Measurements from ENCODE around the gene AQP7.
"Not testable (repeated sequence)": the region's sequence is repeated elsewhere in the genome, so short reads cannot be mapped to it uniquely, and the experiment has no call there.

The AQP7 gene

GRCh38 chr9:33393581-33393980 lies 8.8 kb downstream of the AQP7 start:
- no peak for DNase-seq

GRCh38 chr9:33392591-33393021 lies 9.8 kb downstream of the AQP7 start:
- not testable (repeated sequence) for DNase-seq

DNA sequence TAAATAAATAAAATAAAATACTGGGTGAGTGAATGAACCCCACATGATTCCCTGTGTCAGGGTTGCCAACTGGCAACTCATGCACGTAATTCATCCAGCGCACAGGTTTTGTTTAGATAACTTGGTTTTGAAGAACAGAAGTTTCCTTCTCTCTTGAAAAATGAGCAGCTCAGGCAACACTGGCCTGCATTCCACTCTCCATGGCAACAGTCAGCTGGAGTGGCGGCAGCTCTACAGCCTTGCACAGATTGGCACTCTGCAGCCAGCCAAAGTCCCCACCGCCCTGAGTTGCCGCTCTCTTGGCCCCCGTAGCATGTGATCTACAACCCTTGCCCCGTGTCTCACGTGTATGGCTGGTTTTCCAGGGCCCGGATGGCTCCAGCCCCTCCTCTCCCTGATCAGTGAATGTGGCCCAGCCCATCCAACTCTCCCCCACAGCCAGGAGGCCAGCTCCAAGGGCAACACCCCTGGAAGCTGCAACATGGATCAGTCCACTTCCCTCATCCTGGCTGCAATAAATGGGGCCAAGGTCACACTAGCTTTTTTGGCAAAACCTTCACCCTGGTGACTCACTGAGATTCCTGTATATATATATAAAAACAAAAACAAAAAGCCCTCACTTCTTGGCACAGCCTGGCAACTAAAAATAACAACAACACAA lies 11.1 kb downstream of the AQP7 start:
- not testable (repeated sequence) for DNase-seq

- no peak for DNase-seq
Observed at GRCh38 chr9:33388110-33388994, 14.0 kb downstream of the AQP7 start.

DNA sequence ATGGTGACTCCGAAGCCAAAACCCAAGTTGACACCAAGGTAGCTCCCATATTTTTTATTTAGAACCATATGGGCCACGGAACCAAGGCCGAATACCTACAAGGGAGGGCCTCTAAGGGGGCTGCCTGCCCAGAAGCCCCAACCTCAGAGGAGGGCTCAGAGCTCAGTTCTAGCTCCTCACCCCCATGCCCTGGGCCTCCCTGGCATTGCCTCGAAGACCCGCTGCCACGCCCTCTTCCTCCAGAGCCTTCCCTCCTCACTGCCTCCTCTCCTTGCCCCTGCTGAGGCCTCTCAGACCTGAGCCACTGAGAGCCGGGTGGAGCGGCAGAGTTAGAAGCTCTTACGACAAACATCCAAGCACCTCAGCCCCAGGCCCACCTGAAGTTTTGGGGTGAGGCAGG lies 15.4 kb downstream of the AQP7 start:
- not testable (repeated sequence) for DNase-seq

GRCh38 chr9:33386641-33386996 lies 15.7 kb downstream of the AQP7 start:
- not testable (repeated sequence) for DNase-seq

DNA sequence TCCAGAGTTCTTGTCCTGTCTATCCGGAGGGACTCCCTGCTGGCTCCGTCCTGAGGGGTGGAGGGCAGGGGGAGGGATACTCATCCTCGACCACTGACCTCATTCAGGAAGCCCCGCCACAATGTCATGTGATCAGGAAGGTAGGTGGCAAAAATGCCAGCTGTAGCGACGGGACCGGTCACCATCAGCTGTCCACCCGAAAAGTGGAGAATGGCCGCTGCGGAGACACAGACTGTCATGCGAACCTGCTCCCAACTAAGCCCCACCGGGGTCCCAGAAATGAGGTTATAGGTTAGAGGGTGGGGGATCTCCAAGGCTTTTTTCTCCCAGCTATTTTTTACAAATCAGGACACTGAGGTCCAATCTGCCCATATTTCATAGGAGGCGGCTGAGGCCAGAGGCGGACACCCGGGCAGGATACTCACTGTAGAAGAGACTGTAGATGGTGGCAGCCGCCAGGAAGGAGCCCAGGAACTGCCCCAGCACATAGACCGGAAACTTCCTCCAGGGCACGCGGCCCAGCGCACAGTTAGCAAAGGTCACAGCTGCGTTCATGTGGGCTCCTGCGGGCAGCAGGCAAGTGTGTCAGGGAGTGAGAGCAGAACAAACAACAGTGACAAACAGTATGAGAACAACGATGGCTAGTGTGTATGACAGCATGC lies 16.3 kb downstream of the AQP7 start:
- DNase-seq: not testable (repeated sequence)

DNA sequence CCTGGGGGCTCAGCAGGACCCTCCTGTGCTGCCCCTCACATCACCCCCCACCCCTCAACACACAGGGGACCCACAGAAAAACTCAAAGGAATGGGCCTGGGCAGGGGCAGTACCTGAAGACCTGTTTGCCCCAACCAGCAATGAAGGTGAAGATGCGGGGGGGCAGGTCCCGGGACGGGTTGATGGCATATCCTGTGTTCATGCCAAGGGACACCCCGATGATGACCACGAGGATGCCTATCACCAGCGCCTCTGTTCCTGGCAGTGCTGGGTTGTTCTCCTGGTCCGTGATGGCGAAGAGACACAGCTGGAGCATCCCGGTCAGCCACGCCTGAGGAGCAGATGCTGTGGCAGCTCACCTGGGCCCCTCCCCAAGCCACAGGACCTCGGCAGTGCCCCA lies 16.8 kb downstream of the AQP7 start:
- not testable (repeated sequence) for DNase-seq

GRCh38 chr9:33383396-33383795 lies 19.0 kb downstream of the AQP7 start:
- not testable (repeated sequence) for DNase-seq

DNA sequence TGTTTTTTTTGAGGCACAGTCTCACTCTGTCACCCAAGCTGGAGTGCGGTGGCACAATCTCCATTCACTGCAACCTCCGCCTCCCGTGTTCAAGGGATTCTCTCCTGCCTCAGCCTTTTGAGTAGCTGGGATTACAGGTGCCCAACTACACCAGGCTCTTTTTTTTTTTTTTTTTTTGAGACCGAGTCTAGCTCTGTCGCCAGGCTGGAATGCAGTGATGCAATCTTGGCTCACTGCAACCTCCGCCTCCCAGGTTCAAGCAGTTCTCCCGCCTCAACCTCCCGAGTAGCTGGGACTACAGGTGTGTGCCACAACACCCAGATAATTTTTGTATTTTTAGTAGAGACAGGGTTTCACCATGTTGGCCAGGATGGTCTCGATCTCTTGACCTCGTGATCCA lies 20.0 kb downstream of the AQP7 start:
- DNase-seq: not testable (repeated sequence)

- no peak for DNase-seq
Observed at GRCh38 chr9:33381231-33381791, 21.1 kb downstream of the AQP7 start.

- no peak for DNase-seq
Observed at GRCh38 chr9:33380390-33381094, 21.8 kb downstream of the AQP7 start.

GRCh38 chr9:33379666-33380389 lies 22.5 kb downstream of the AQP7 start:
- DNase-seq: no peak

DNA sequence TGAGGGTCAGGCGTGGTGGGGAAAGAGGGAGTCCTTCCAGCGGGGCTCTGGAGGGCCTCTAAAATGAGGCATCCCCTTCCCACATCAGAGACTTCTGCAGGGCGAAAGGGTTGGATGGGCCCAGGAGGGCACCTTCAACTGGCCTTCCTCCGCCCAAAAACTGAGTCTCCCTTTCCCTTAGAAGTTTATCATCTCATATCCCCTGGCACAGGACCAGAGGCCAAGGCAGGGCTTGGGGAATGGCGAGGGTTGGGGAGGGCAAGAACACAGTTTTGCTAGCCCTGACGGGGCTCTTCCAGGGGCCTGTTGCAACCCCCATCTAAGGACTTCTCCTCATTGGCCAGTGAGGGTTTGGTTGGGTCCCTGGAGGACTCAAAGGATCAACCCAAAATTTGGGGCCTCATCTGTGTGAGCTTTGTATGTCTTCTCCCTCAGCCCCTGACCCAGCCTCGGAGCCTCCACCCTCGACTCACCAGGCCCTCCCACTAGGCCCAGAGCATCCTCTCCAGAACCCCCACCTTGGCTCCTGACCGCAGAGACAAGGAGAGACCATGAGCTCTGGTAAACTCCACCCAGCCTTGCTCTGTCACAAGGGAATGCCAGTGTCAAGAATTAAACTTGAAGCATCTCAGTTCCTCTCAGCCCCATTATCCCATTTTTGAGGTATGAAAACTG lies 24.1 kb downstream of the AQP7 start:
- DNase-seq: no peak

DNA sequence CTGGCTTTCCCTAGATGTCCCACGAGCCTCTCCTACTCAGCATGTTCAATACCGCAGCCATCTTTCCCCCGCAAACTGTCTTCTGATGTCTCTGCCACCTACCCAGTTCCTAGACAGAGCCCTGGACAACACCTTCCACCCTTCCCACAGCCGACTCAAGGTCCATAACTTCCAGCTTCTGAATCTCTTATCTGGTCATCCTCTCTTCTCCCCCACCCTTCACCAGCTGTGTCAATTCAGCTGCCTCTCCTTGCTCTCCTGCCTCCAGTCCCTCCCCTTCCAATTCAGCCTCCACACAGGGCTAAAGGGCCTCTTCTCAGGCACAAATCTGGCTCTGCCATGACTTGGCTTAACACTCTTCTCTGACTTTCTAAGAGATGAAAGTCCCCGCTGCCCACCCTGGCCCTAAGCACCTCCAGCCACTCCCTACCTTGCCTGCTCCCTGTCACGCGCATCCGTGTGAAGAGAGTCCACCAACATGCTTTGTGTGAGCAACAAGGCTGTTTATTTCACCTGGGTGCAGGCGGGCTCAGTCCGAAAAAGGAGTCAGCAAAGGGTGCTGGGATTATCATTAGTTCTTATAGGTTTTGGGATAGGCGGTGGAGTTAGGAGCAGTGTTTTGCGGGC lies 25.2 kb downstream of the AQP7 start:
- DNase-seq: no peak

DNA sequence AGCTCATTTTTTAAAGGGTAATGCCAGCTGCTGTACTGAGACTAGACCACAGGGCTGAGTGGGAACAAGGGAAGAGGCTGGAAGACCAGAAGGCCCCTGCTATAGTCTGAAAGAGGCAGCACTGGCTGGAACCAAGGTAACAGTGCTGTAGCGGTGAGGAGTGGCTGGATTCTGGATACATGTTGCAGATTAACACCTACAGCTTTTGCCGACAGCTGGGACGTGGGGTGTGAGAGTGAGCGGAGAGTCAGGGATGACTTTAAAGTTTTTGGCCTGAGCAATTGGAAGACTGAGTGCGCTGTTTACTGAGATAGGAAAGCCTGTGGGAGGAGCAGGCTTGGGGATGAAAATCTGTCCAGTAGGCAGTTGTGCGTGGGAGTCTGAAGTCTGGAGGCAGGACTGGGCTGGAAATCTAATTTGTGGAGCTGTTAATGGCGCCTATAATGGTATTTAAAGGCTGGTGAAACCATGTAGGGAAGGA lies 26.5 kb downstream of the AQP7 start:
- no peak for DNase-seq

- no peak for DNase-seq
Observed at GRCh38 chr9:33375238-33375840, 27.0 kb downstream of the AQP7 start.

GRCh38 chr9:33374634-33375237 lies 27.6 kb downstream of the AQP7 start:
- peak; percentile 67 for DNase-seq

GRCh38 chr9:33374190-33374589 lies 28.2 kb downstream of the AQP7 start:
- no peak for DNase-seq

GRCh38 chr9:33372900-33373299 lies 29.5 kb downstream of the AQP7 start:
- DNase-seq: no peak

All from activated naive CD4-positive, alpha-beta T cell treated with anti-CD3 and anti-CD28 coated beads, Interleukin-2, amount 50 U/mL, for 16 hours (primary cell).